H1 (cell line): ENCODE results near the gene UPF3A. TPM values are rescaled to one million over a fixed set of nuclear protein-coding genes. Genes with fewer than 3 reads are reported as not detected.

ENCODE experiments used
- CTCF ChIA-PET: fragments of 300-600 bp; sonication (Branson Sonifier 250); formaldehyde crosslinking; loops from one replicate; lab custom pipeline; 2021; ENCODE audit not compliant: partially characterized antibody; lab: Charles Lee
- POLR2A ChIA-PET: fragments of 300-600 bp; sonication (Branson Sonifier 250); formaldehyde crosslinking; loops from one replicate; lab custom pipeline; 2021; ENCODE audit warnings: inconsistent platforms; ENCODE audit not compliant: partially characterized antibody; lab: Charles Lee
- DNase-seq, 2 experiments: peaks; one replicate each; pipeline versions ENCODE4 v3.0.0 to v3.0.0-alpha.2; 2010 to 2022; ENCODE audit warnings: low spot score in 2 of 2, low read depth in 1 of 2, mixed read lengths in 1 of 2
- FAIRE-seq: peaks from 2 replicates; lab custom pipeline; 2011; peaks lifted over from hg19 to GRCh38; lab: Jason Lieb, UNC
- H2AFZ ChIP-seq: 2 replicates; pipeline ENCODE4 v1.8.1; 2012; ENCODE audit warnings: low read length, inconsistent platforms
- H2AK5ac ChIP-seq: 2 replicates; pipeline ENCODE4 v1.6.1; 2013; ENCODE audit warnings: low read depth, low read length
- H2BK120ac ChIP-seq: replicated peaks from 2 replicates; pipeline ENCODE3; 2013; ENCODE audit warnings: low read depth, low read length, inconsistent platforms
- H2BK12ac ChIP-seq: 2 replicates; pipeline ENCODE4 v1.6.1; 2013; ENCODE audit warnings: low read depth, low read length
- H2BK15ac ChIP-seq: 2 replicates; pipeline ENCODE4 v1.6.1; 2013; ENCODE audit warnings: low read length
- H2BK20ac ChIP-seq: 2 replicates; pipeline ENCODE4 v1.6.1; 2013; ENCODE audit warnings: low read length
- H2BK5ac ChIP-seq: 2 replicates; pipeline ENCODE4 v1.6.1; 2013; ENCODE audit warnings: low read depth, low read length
- H3K14ac ChIP-seq: 2 replicates; pipeline ENCODE4 v1.6.1; 2013; ENCODE audit warnings: inconsistent platforms; ENCODE audit not compliant: insufficient read length
- H3K18ac ChIP-seq: 2 replicates; pipeline ENCODE4 v1.6.1; 2013; ENCODE audit warnings: low read length; ENCODE audit errors: extremely low read depth
- H3K23ac ChIP-seq: 2 replicates; pipeline ENCODE4 v1.6.1; 2013; ENCODE audit warnings: inconsistent platforms; ENCODE audit not compliant: insufficient read length
- H3K23me2 ChIP-seq: 2 replicates; pipeline ENCODE4 v1.6.1; 2013; ENCODE audit warnings: low read depth, low read length
- H3K27ac ChIP-seq: 2 replicates; pipeline ENCODE4 v1.6.1; 2011; ENCODE audit warnings: low read depth, low read length, inconsistent platforms
- H3K27me3 ChIP-seq, 4 experiments: replicated peaks in 1 of 4; 1 replicate in 1 of 4; 2 replicates in 3 of 4; pipeline versions ENCODE4 v1.6.1 to v1.8.1; 2011 to 2013; ENCODE audit warnings: low read length in 3 of 4, mild to moderate bottlenecking in 3 of 4, inconsistent platforms in 2 of 4, mixed read lengths in 2 of 4, moderate library complexity in 1 of 4; ENCODE audit not compliant: control insufficient read depth in 3 of 4, insufficient read depth in 3 of 4; ENCODE audit errors: extremely low read depth in 1 of 4
- H3K36me3 ChIP-seq, 4 experiments: 2 replicates each; pipeline versions ENCODE4 v1.6.1 to v1.8.1; 2011 to 2013; ENCODE audit warnings: mild to moderate bottlenecking in 4 of 4, low read length in 3 of 4, moderate library complexity in 2 of 4, control low read depth in 1 of 4, inconsistent platforms in 1 of 4; ENCODE audit not compliant: insufficient read depth in 4 of 4, control insufficient read depth in 2 of 4
- H3K4ac ChIP-seq: replicated peaks from 2 replicates; pipeline ENCODE3; 2013; ENCODE audit warnings: low read length, low read depth, mixed read lengths, inconsistent platforms; ENCODE audit not compliant: insufficient read length
- H3K4me1 ChIP-seq, 4 experiments: replicated peaks in 1 of 4; 1 replicate in 1 of 4; 2 replicates in 3 of 4; pipeline versions ENCODE4 v1.6.1 to v1.8.1; 2011 to 2013; ENCODE audit warnings: low read length in 3 of 4, inconsistent platforms in 2 of 4, mixed read lengths in 1 of 4; ENCODE audit not compliant: insufficient read depth in 4 of 4, control insufficient read depth in 3 of 4
- H3K4me2 ChIP-seq, 2 experiments: 2 replicates each; pipeline versions ENCODE4 v1.6.1 to v1.8.1; 2011 to 2013; ENCODE audit warnings: low read depth in 2 of 2, low read length in 2 of 2, control low read depth in 1 of 2, inconsistent platforms in 1 of 2, mild to moderate bottlenecking in 1 of 2; ENCODE audit not compliant: insufficient read depth in 1 of 2
- H3K4me3 ChIP-seq, 4 experiments: fragments of 200-600, 300-600 bp in 1 of 4; sonication (generic), shearing (Covaris generic), sonication (Bioruptor Twin) in 1 of 4; 2 replicates each; pipeline versions ENCODE4 v1.5.1 to v1.8.1; 2011 to 2016; ENCODE audit warnings: low read length in 4 of 4, low read depth in 3 of 4, control low read depth in 2 of 4, inconsistent platforms in 2 of 4, mild to moderate bottlenecking in 2 of 4, mixed read lengths in 1 of 4, moderate library complexity in 1 of 4; ENCODE audit not compliant: insufficient read depth in 2 of 4; ENCODE audit errors: extremely low read depth in 1 of 4
- H3K56ac ChIP-seq: replicated peaks from 2 replicates; pipeline ENCODE3; 2013; ENCODE audit warnings: low read depth, mild to moderate bottlenecking, mixed read lengths, low read length, inconsistent platforms; ENCODE audit not compliant: insufficient read length
- H3K79me1 ChIP-seq: 2 replicates; pipeline ENCODE4 v1.6.1; 2013; ENCODE audit warnings: low read depth, low read length, control low read depth
- H3K79me2 ChIP-seq, 2 experiments: 2 replicates each; pipeline versions ENCODE4 v1.6.1 to v1.8.1; 2012 to 2013; ENCODE audit warnings: low read length in 2 of 2, mild to moderate bottlenecking in 2 of 2, inconsistent platforms in 1 of 2; ENCODE audit not compliant: insufficient read depth in 2 of 2, control insufficient read depth in 1 of 2
- H3K9ac ChIP-seq, 4 experiments: replicated peaks in 1 of 4; 1 replicate in 1 of 4; 2 replicates in 3 of 4; pipeline versions ENCODE4 v1.6.1 to v1.8.1; 2011 to 2013; ENCODE audit warnings: low read depth in 3 of 4, low read length in 3 of 4, control low read depth in 2 of 4, mild to moderate bottlenecking in 2 of 4, moderate library complexity in 2 of 4, inconsistent platforms in 1 of 4; ENCODE audit errors: extremely low read depth in 1 of 4
- H3K9me3 ChIP-seq, 2 experiments: 2 replicates each; pipeline versions ENCODE4 v1.6.1 to v1.8.1; 2012 to 2013; ENCODE audit warnings: mild to moderate bottlenecking in 2 of 2, moderate library complexity in 2 of 2, control low read depth in 1 of 2, inconsistent platforms in 1 of 2, low read depth in 1 of 2, low read length in 1 of 2, mixed read lengths in 1 of 2; ENCODE audit not compliant: insufficient read depth in 2 of 2
- H4K20me1 ChIP-seq, 2 experiments: replicated peaks in 1 of 2; 2 replicates each; pipeline versions ENCODE3 to v1.8.1; 2011 to 2013; ENCODE audit warnings: inconsistent platforms in 2 of 2, low read length in 2 of 2, mild to moderate bottlenecking in 1 of 2; ENCODE audit not compliant: insufficient read depth in 2 of 2, control insufficient read depth in 1 of 2
- H4K5ac ChIP-seq: 2 replicates; pipeline ENCODE4 v1.6.1; 2013; ENCODE audit warnings: low read length, low read depth, mixed read lengths, inconsistent platforms; ENCODE audit not compliant: insufficient read length
- H4K8ac ChIP-seq: 2 replicates; pipeline ENCODE4 v1.8.0; 2013; ENCODE audit warnings: mild to moderate bottlenecking, moderate library complexity, low read length, inconsistent platforms; ENCODE audit not compliant: insufficient read depth; ENCODE audit errors: extremely low read depth
- H4K91ac ChIP-seq: replicated peaks from 2 replicates; pipeline ENCODE3; 2013; ENCODE audit warnings: low read length, mixed read lengths, inconsistent platforms; ENCODE audit not compliant: insufficient read length
- CHD1 ChIP-seq: IDR thresholded peaks from 2 replicates; pipeline ENCODE4 v1.6.1; 2012; ENCODE audit warnings: low read depth, low read length, improper control_type of control experiment
- CREB1 ChIP-seq: IDR thresholded peaks from 2 replicates; pipeline ENCODE4 v1.6.1; 2012; ENCODE audit warnings: inconsistent platforms
- E2F6 ChIP-seq: IDR thresholded peaks from 2 replicates; pipeline ENCODE4 v1.6.1; 2012; ENCODE audit warnings: inconsistent platforms
- EGR1 ChIP-seq: IDR thresholded peaks from 2 replicates; pipeline ENCODE4 v1.6.1; 2011; ENCODE audit warnings: low read depth, low read length, borderline replicate concordance
- POLR2A ChIP-seq, 2 experiments: IDR thresholded peaks; 1 replicate in 1 of 2; 2 replicates in 1 of 2; pipeline ENCODE4 v1.6.1; 2011; ENCODE audit warnings: low read depth in 2 of 2, low read length in 2 of 2, mild to moderate bottlenecking in 2 of 2; ENCODE audit errors: control extremely low read depth in 1 of 2
- TAF1 ChIP-seq: IDR thresholded peaks from 2 replicates; pipeline ENCODE4 v1.6.1; 2011; ENCODE audit warnings: mild to moderate bottlenecking, low read depth, low read length
- TCF12 ChIP-seq: IDR thresholded peaks from 2 replicates; pipeline ENCODE4 v1.6.1; 2011; ENCODE audit warnings: low read depth, mild to moderate bottlenecking, low read length
- WGBS, 2 experiments: shearing (Covaris generic) in 1 of 2; methylation state at CpG; one replicate each; pipeline versions ENCODE4 v1.1.6 to v1.1.7; 2013 to 2015; ENCODE audit warnings: low lambda C conversion rate in 2 of 2, mixed read lengths in 2 of 2, inconsistent platforms in 1 of 2, low coverage in 1 of 2, missing lambda C conversion rate in 1 of 2; ENCODE audit not compliant: insufficient replicate concordance in 2 of 2, insufficient coverage in 1 of 2, insufficient read length in 1 of 2; ENCODE audit errors: extremely low coverage in 1 of 2, missing lambda C conversion rate in 1 of 2; 5-methylcytosine and 5-hydroxymethylcytosine counted together
- polyA plus RNA-seq, 7 experiments: library from polyadenylated mRNA; depleted of rRNA in 3 of 7; stranded (reverse) in 5 of 7; unstranded in 2 of 7; fragments of >200 nt in 5 of 7; fragments of 200-250 nt in 2 of 7; gene quantifications; 1 replicate in 5 of 7; 2 replicates in 1 of 7; 4 replicates in 1 of 7; pipeline versions ENCODE4 v1.2.1 to v1.2.3, GENCODE V29; 2011 to 2013; ENCODE audit warnings: missing spikeins in 2 of 7, mixed read lengths in 2 of 7
- total RNA-seq: library from RNA; stranded (reverse); fragmentation: NEBNext Ultra II Directional; extraction: Animal tissue kit (Norgen Biotek cat#: 25700); gene quantifications from 2 replicates; pipeline ENCODE4 v1.2.1, GENCODE V29; 2021

Gene UPF3A
- total and polyA plus RNA-seq, 2 of the 8 experiments (the other 6 are each of a cell fraction or from before 2014, with no cell fraction given): 47.1 to 58.2 TPM

DNA sequence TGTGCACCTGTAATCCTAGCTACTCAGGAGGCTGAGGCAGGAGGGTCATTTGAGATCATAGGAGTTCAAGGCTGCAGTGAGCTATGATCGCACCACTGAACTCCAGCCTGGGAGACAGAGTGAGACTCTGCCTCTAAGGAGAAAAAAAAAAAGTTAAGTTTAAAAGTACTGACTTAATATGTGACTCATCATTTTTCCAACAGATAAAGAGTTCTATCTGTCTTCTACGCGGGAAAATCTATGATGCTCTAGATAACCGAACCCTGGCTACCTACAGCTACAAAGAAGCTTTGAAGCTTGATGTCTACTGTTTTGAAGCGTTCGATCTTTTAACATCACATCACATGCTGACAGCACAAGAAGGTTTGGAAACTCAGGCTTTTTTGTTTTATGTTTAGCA is 39.5 kb upstream of the UPF3A start:
- POLR2A ChIA-PET: interaction anchor here (0.7 to 2.5 kb wide), 6 partner anchors 9 to 929 kb away, joined by 4 to 11 read pairs (median 6); no protein-coding TSS in a partner anchor
- no peak overlapping the region for H3K56ac ChIP-seq

More for the DNA sequence above, 39.5 kb upstream of the UPF3A start:
- DNase-seq: no peak
- no peak overlapping the region for H2BK5ac ChIP-seq
- no peak overlapping the region for H3K23ac ChIP-seq
- no peak overlapping the region for H4K5ac ChIP-seq
- no peak for FAIRE-seq
- TF ChIP-seq E2F6 (no peak), CREB1 (no peak), EGR1 (no peak), CHD1 (no peak), POLR2A (IDR thresholded peaks at IDR 0.05; ENCODE audit: control extremely low read depth in 1 of 2, low read depth in 2 of 2, low read length in 2 of 2) (no peak), TCF12 (no peak), TAF1 (no peak)
- H3K79me2 ChIP-seq: 0 out of 4 replicates have a peak, but pooled peaks cover 3 to 4% of the 10 kb centered on the region in 2 experiments
- no peak overlapping the region for H2AK5ac ChIP-seq
- no peak overlapping the region for H3K4ac ChIP-seq
- no peak overlapping the region for H3K4me2 ChIP-seq
- no peaks in the 10 kb centered on the region for H3K23me2 ChIP-seq
- no peak overlapping the region for H2AFZ ChIP-seq
- H3K36me3 ChIP-seq: peaks cover 36 to 95% (median 77%) of the 10 kb centered on the region in 4 experiments
- H3K27ac ChIP-seq: no peak overlapping the region
- peaks cover 5% of the 10 kb centered on the region; the same call in 1 of the 2 replicates for H3K79me1 ChIP-seq
- H3K9ac ChIP-seq: no peak overlapping the region
- no peak overlapping the region for H2BK120ac ChIP-seq
- no peak overlapping the region for H4K91ac ChIP-seq
- H3K4me1 ChIP-seq: peaks cover 0 to 1% (median 0%) of the 10 kb centered on the region in 4 experiments; a peak in 2 of 7 replicates
- H3K18ac ChIP-seq: no peak overlapping the region
- 93% methylated on average over 6 of the region's 6 CpGs; no CpG with 5 or more reads in 1 of the 2 experiments for WGBS, 2 experiments
- no peaks in the 10 kb centered on the region for H3K27me3 ChIP-seq
- H3K14ac ChIP-seq: no peak overlapping the region
- no peak overlapping the region for H3K4me3 ChIP-seq
- no peak overlapping the region for H2BK15ac ChIP-seq
- H4K20me1 ChIP-seq: peaks cover 2 to 3% of the 10 kb centered on the region in 2 experiments
- no peaks in the 10 kb centered on the region for H3K9me3 ChIP-seq
- H2BK12ac ChIP-seq: no peak overlapping the region
- CTCF ChIA-PET: interaction anchor here (0.7 kb wide), 1 partner anchor 367 kb away, joined by 4 read pairs; no protein-coding TSS in a partner anchor
- no peak overlapping the region for H2BK20ac ChIP-seq
- H4K8ac ChIP-seq: no peak overlapping the region
